Prostate gland (tissue), 2 donors: ENCODE data around the gene MCF2L2. TPM values are rescaled to one million over a fixed set of nuclear protein-coding genes. Genes with fewer than 3 reads are reported as not detected.

ENCODE experiments used
- DNase-seq: peaks from one replicate; pipeline ENCODE4 v3.0.0-alpha.2; 2019; ENCODE audit warnings: low spot score
- H3K27ac ChIP-seq, 2 donors: fragments of 200-600 bp; sonication (generic); 2 replicates each; pipeline ENCODE4 v1.5.1; 2017 to 2019
- H3K27me3 ChIP-seq: fragments of 200-600 bp; sonication (generic); replicated peaks from 2 replicates; pipeline ENCODE4 v1.5.1; 2019; ENCODE audit not compliant: insufficient read depth
- H3K36me3 ChIP-seq, 2 donors: fragments of 200-600 bp; sonication (generic); 1 replicate in 1 of 2; 2 replicates in 1 of 2; pipeline versions ENCODE4 v1.5.1 to v1.8.1; 2017 to 2019
- H3K4me1 ChIP-seq: fragments of 200-600 bp; sonication (generic); replicated peaks from 2 replicates; pipeline ENCODE4 v1.5.1; 2019
- H3K4me3 ChIP-seq, 2 donors: fragments of 200-600 bp; sonication (generic); 2 replicates each; pipeline ENCODE4 v1.5.1; 2017 to 2019
- H3K9me3 ChIP-seq: fragments of 200-600 bp; sonication (generic); 2 replicates; pipeline ENCODE4 v1.5.1; 2017
- POLR2A ChIP-seq: fragments of 450-650 bp; IDR thresholded peaks from one replicate; pipeline ENCODE4 v1.6.1; 2016; ENCODE audit warnings: antibody characterized with exemption, mild to moderate bottlenecking
- POLR2AphosphoS5 ChIP-seq: sonication (generic); formaldehyde crosslinking; IDR thresholded peaks from one replicate; pipeline ENCODE4 v1.6.1; 2017; ENCODE audit warnings: antibody characterized with exemption
- WGBS: methylation state at CpG from one replicate; pipeline ENCODE4 v1.1.5; 2018; 5-methylcytosine and 5-hydroxymethylcytosine counted together
- intact Hi-C: fragments of 100-400 bp; cut with DNase I; formaldehyde crosslinking; loops from one replicate; pipeline ENCODE4 v1.14.2; 2022
- total RNA-seq, 2 donors: library from RNA; depleted of rRNA; stranded (reverse); fragments of >200 nt; gene quantifications; one replicate each; pipeline ENCODE4 v1.1.0, GENCODE V29; 2016
- TF ChIP-seq, protein P1 (sequence below), 4 experiments: fragments of 200-600 bp in 2 of 4; fragments of 450-650 bp in 2 of 4; sonication (generic) in 2 of 4; IDR thresholded peaks; 1 replicate in 3 of 4; 2 replicates in 1 of 4; pipeline ENCODE4 v1.5.1; 2016 to 2019; ENCODE audit warnings: antibody characterized with exemption in 4 of 4, mild to moderate bottlenecking in 2 of 4, moderate library complexity in 2 of 4

MCF2L2 gene
- total RNA-seq, 2 donors from 2014 or later: 0.41 to 4.0 TPM

DNA sequence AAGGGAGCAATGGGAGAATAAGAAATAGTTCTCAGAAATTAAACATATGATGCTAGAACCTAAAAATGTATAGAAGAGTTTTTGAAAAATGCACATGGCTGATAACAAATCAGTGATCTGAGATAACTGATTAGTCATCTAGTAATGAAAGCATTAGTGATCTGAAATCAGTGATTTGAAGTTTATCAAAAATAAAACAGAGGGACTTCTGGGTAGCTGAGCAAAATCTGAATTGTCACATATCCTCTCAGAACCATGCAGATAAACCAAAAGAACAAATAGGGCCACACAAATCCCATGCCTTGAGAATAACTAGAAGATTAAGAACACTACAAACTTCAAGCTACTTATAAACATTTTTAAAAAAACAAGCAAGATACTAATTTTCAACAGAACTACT is 71.5 kb downstream of the MCF2L2 start:
- no peaks in the 10 kb centered on the region for H3K9me3 ChIP-seq
- intact Hi-C loops: no loop called here

DNA sequence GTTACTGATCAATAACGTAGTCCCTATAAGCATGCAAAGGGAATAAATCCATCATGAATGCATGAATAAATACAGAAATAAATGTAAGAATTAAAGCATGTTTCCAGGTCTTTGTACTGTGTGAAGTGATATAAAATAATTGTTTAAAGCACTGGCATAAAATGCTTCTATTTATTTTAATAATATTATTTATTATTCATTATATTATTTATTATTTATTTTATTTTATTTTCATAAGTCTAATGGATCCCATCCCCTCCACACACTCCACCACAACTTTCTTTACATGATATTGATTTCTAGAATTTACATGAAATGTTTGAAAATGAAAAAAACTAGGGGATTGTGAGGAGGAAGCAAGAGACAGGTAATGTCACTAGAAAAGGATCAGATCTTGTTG is 73.5 kb downstream of the MCF2L2 start:
- 98% methylated on average over 1 of the region's 1 CpG for WGBS
- TF ChIP-seq, protein P1, sequence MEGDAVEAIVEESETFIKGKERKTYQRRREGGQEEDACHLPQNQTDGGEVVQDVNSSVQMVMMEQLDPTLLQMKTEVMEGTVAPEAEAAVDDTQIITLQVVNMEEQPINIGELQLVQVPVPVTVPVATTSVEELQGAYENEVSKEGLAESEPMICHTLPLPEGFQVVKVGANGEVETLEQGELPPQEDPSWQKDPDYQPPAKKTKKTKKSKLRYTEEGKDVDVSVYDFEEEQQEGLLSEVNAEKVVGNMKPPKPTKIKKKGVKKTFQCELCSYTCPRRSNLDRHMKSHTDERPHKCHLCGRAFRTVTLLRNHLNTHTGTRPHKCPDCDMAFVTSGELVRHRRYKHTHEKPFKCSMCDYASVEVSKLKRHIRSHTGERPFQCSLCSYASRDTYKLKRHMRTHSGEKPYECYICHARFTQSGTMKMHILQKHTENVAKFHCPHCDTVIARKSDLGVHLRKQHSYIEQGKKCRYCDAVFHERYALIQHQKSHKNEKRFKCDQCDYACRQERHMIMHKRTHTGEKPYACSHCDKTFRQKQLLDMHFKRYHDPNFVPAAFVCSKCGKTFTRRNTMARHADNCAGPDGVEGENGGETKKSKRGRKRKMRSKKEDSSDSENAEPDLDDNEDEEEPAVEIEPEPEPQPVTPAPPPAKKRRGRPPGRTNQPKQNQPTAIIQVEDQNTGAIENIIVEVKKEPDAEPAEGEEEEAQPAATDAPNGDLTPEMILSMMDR (IDR thresholded peaks at IDR 0.05): no peak
- TF ChIP-seq POLR2A (no peak), POLR2AphosphoS5 (no peak)
- H3K27me3 ChIP-seq: no peaks in the 10 kb centered on the region
- intact Hi-C loops: no loop called here
- H3K9me3 ChIP-seq: no peaks in the 10 kb centered on the region
- no peak for DNase-seq
- no peaks in the 10 kb centered on the region for H3K4me1 ChIP-seq
- H3K4me3 ChIP-seq: no peak overlapping the region
- no peak overlapping the region for H3K27ac ChIP-seq
- H3K36me3 ChIP-seq: no peaks in the 10 kb centered on the region

More for the DNA sequence above, 71.5 kb downstream of the MCF2L2 start:
- DNase-seq: no peak
- H3K27ac ChIP-seq: no peak overlapping the region
- no peaks in the 10 kb centered on the region for H3K4me1 ChIP-seq
- no peaks in the 10 kb centered on the region for H3K36me3 ChIP-seq
- H3K4me3 ChIP-seq: no peak overlapping the region
- H3K27me3 ChIP-seq: peaks cover 2% of the 10 kb centered on the region
- TF ChIP-seq, protein P1 (IDR thresholded peaks at IDR 0.05): no peak
- TF ChIP-seq POLR2AphosphoS5 (no peak), POLR2A (no peak)

DNA sequence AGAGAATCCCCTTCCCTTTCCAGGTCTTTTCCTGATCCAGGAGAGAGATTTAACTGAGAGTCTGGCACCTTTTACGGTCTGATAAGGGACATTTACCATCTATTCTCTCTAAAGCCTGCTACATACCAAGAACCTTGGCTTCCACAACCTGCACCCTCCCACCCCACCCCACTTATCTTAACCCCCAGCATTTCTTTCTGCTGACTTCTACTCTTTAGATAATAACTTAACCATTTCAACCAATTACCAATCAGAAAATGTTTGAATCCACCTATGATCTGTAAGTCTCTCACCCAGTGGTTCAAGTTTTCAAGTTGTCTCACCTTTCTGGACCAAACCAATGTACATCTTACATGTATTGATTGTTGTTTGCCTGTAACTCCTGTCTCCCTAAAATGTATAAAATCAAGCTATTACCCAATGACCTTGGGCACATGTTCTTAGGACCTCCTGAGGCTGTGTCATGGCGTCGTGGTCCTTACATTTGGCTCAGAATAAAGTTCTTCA is 74.0 kb downstream of the MCF2L2 start:
- no peak for DNase-seq
- Histone ChIP-seq H3K4me1 (no peaks in the 10 kb centered on the region), H3K27me3 (no peaks in the 10 kb centered on the region), H3K4me3 (no peak overlapping the region), H3K27ac (no peak overlapping the region), H3K9me3 (no peaks in the 10 kb centered on the region), H3K36me3 (no peaks in the 10 kb centered on the region)
- TF ChIP-seq POLR2AphosphoS5 (no peak), POLR2A (no peak)
- TF ChIP-seq, protein P1 (IDR thresholded peaks at IDR 0.05): no peak
- intact Hi-C loops: no loop called here
- 94% methylated on average over 3 of the region's 3 CpGs for WGBS

DNA sequence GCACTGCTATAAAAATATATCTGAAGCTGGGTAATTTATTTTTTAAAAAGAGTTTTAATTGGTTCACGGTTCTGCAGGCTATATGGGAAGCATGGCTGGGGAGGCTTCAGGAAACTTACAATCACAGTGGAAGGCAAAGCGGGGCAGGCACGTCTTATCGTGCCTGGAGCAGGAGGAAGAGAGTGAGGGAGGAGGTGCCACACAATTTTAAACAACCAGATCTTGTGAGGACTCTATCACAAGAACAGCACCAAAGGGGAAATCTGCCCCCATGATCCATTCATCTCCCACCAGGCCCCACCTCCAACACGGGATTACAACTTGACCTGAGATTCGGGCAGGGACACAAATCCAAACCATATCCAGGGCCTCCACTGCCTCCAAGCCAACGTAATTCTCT is 75.0 kb downstream of the MCF2L2 start:
- Histone ChIP-seq H3K9me3 (no peaks in the 10 kb centered on the region), H3K27me3 (no peaks in the 10 kb centered on the region)
- intact Hi-C loops: no loop called here

DNA sequence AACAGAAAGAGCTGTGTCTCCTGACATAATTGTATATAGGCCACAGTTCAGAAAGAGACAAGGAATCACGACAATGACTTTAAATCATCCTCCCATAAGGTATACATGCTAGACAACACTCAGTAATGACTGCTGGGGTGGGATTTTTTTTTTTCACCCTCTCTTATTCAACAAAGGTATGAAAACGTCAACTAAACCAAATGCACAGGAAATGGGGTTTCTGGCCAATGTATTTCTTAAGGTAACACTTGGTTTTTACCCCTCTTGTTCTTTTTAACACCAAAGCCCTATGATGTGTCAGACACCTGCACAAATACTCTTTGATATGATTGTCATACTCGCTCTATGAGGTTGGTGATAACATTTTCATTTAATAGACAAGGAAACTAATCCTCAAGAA is 78.3 kb downstream of the MCF2L2 start:
- Histone ChIP-seq H3K4me3 (no peak overlapping the region), H3K36me3 (no peaks in the 10 kb centered on the region), H3K9me3 (no peaks in the 10 kb centered on the region), H3K4me1 (no peaks in the 10 kb centered on the region), H3K27me3 (no peaks in the 10 kb centered on the region), H3K27ac (no peak overlapping the region)
- WGBS: 85% methylated on average over 3 of the region's 3 CpGs
- TF ChIP-seq, protein P1 (IDR thresholded peaks at IDR 0.05): no peak
- TF ChIP-seq POLR2AphosphoS5 (no peak), POLR2A (no peak)
- intact Hi-C loops: no loop called here
- no peak for DNase-seq

More for the DNA sequence above, 75.0 kb downstream of the MCF2L2 start:
- no peak for DNase-seq
- Histone ChIP-seq H3K4me1 (no peaks in the 10 kb centered on the region), H3K4me3 (no peak overlapping the region), H3K36me3 (no peaks in the 10 kb centered on the region), H3K27ac (no peak overlapping the region)
- 90% methylated on average over 7 of the region's 7 CpGs for WGBS
- TF ChIP-seq POLR2A: no peak
- no peak for TF ChIP-seq POLR2AphosphoS5
- TF ChIP-seq, protein P1 (IDR thresholded peaks at IDR 0.05): no peak
